Measurements from ENCODE around the gene FHIT.

DNA sequence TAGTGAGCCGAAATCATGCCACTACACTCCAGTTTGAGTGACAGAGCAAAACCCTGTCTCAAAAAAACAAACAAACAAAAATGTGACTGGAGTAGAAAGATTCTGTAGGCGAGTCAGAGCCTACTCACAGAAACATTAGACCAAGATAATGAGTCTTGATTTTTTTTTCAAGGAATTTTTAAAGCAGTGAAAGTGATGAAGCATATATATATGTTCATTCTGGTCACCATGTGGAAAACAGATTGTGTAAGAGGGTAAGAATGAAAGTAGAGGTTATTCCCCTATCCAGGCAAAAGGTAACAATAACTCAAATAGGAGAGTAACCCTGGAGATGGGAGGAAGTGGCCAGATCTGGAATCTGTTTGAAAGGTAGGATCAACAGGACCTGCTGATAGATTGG, 26.2 kb upstream of the FHIT start:
- TF ChIP-seq CTCF (IDR thresholded peaks at IDR 0.05) = no peak
- TF ChIP-seq POLR2A (IDR thresholded peaks at IDR 0.05) = no peak
- TF ChIP-seq EP300 (IDR thresholded peaks at IDR 0.05; ENCODE audit: low read depth) = no peak
- no peak for TF ChIP-seq POLR2AphosphoS5 (IDR thresholded peaks at IDR 0.05)

All from transverse colon (tissue), 4 donors.